Measurements from ENCODE around the gene SETD4. TPM values are rescaled to one million over a fixed set of nuclear protein-coding genes. Genes with fewer than 3 reads are reported as not detected.

The SETD4 gene
- total RNA-seq, 6 experiments from 2014 or later, result 5.0 to 10.4 (median 7.3) TPM

DNA sequence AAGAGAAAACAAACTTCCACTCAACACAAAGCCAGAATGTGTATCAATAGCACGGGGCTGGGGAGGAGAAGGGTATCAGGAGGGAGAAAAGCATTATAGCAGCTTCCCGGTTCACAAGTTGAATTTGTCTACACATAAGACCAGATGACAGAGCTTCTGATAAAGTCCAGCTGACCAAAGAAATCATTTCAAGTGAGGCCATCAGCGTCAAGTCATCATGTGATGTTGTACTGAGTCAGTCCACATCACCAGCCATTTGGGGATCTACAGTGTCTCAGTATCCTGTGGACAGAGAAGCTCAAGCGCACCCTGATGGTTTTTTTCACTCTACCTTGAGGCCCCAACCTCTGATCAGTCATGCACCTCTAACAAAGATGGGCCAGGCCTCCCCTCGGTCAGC, 33.0 kb downstream of the SETD4 start:
- Histone ChIP-seq H3K27me3 (no peaks in the 10 kb centered on the region), H3K27ac (no peak overlapping the region), H3K4me3 (no peak overlapping the region), H3K4me1 (no peaks in the 10 kb centered on the region), H3K36me3 (no peaks in the 10 kb centered on the region), H3K9me3 (no peaks in the 10 kb centered on the region)
- 61% methylated on average over 3 of the region's 5 CpGs for WGBS (ENCODE audit: insufficient coverage, low coverage, low lambda C conversion rate, missing lambda C conversion rate)
- TF ChIP-seq, protein P1, sequence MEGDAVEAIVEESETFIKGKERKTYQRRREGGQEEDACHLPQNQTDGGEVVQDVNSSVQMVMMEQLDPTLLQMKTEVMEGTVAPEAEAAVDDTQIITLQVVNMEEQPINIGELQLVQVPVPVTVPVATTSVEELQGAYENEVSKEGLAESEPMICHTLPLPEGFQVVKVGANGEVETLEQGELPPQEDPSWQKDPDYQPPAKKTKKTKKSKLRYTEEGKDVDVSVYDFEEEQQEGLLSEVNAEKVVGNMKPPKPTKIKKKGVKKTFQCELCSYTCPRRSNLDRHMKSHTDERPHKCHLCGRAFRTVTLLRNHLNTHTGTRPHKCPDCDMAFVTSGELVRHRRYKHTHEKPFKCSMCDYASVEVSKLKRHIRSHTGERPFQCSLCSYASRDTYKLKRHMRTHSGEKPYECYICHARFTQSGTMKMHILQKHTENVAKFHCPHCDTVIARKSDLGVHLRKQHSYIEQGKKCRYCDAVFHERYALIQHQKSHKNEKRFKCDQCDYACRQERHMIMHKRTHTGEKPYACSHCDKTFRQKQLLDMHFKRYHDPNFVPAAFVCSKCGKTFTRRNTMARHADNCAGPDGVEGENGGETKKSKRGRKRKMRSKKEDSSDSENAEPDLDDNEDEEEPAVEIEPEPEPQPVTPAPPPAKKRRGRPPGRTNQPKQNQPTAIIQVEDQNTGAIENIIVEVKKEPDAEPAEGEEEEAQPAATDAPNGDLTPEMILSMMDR (IDR thresholded peaks at IDR 0.05), result no peak
- TF ChIP-seq POLR2A (IDR thresholded peaks at IDR 0.05), result no peak
- no peak for DNase-seq
- ATAC-seq, result no peak
- intact Hi-C loops (cut with DNase I), result no loop called here

GRCh38 chr21:36024782-36025181, 35.5 kb downstream of the SETD4 start:
- no CpG with 5 or more reads among the region's 8 CpGs for WGBS (ENCODE audit: insufficient coverage, low coverage, low lambda C conversion rate, missing lambda C conversion rate)
- no peak overlapping the region for H3K27ac ChIP-seq
- no peak overlapping the region for H3K4me3 ChIP-seq
- H3K4me1 ChIP-seq, result no peaks in the 10 kb centered on the region
- ATAC-seq, result no peak
- no peaks in the 10 kb centered on the region for H3K36me3 ChIP-seq
- no peaks in the 10 kb centered on the region for H3K27me3 ChIP-seq
- no peak for DNase-seq
- TF ChIP-seq, protein P1 (IDR thresholded peaks at IDR 0.05), result no peak
- no peak for TF ChIP-seq POLR2A (IDR thresholded peaks at IDR 0.05)
- no peaks in the 10 kb centered on the region for H3K9me3 ChIP-seq
- intact Hi-C loops (cut with DNase I), result no loop called here

DNA sequence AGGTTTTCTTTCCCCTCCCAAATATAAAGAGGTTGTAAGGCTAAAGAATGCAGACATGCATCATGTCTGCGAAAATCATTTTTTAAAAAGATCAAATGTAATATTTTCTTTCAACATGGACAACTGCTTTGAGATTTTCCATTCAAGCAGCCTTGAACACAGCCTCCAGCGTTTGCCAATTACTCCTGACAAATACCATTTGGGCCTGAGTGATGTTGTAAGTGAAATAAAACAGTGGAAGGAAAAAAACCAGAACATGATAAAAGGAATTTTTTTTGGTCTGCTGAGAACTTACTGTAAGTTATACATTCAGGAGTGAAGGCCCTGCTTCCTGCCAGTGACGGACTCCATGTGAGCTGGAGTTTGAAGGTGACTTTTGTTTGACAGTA, 37.2 kb downstream of the SETD4 start:
- ATAC-seq (no peak), DNase-seq (no peak)
- TF ChIP-seq POLR2A (IDR thresholded peaks at IDR 0.05), result no peak
- TF ChIP-seq, protein P1 (IDR thresholded peaks at IDR 0.05), result no peak
- no peak overlapping the region for H3K27ac ChIP-seq
- intact Hi-C loops (cut with DNase I), result no loop called here
- H3K4me1 ChIP-seq, result no peaks in the 10 kb centered on the region
- no peaks in the 10 kb centered on the region for H3K27me3 ChIP-seq
- H3K4me3 ChIP-seq, result no peak overlapping the region
- no peaks in the 10 kb centered on the region for H3K9me3 ChIP-seq
- WGBS (ENCODE audit: insufficient coverage, low coverage, low lambda C conversion rate, missing lambda C conversion rate), result 69% methylated on average over 3 of the region's 3 CpGs
- no peaks in the 10 kb centered on the region for H3K36me3 ChIP-seq

- WGBS (ENCODE audit: insufficient coverage, low coverage, low lambda C conversion rate, missing lambda C conversion rate), result 54% methylated on average over 6 of the region's 6 CpGs
- no peaks in the 10 kb centered on the region for H3K36me3 ChIP-seq
- no peaks in the 10 kb centered on the region for H3K27me3 ChIP-seq
- intact Hi-C loops (cut with DNase I), result no loop called here
- ATAC-seq (no peak), DNase-seq (no peak)
- no peak overlapping the region for H3K4me3 ChIP-seq
- no peaks in the 10 kb centered on the region for H3K4me1 ChIP-seq
- no peak overlapping the region for H3K27ac ChIP-seq
- TF ChIP-seq POLR2A (IDR thresholded peaks at IDR 0.05), result no peak
- TF ChIP-seq, protein P1 (IDR thresholded peaks at IDR 0.05), result no peak
- no peaks in the 10 kb centered on the region for H3K9me3 ChIP-seq
Measured at GRCh38 chr21:36022427-36023091, 37.8 kb downstream of the SETD4 start.

All from right lobe of liver (tissue), 6 donors.